Right lobe of liver (tissue), 4 donors: ENCODE measurements around the gene ETV3L.

Experiments used
- CTCF ChIP-seq, 4 donors: fragments of 200-600 bp in 3 of 4; fragments of 450-650 bp in 1 of 4; IDR thresholded peaks; one replicate each; pipeline versions ENCODE4 v1.5.1 to v1.8.0; 2016 to 2022; ENCODE audit warnings: antibody characterized with exemption in 4 of 4, mild to moderate bottlenecking in 2 of 4
- POLR2A ChIP-seq: fragments of 450-650 bp; IDR thresholded peaks from one replicate; pipeline ENCODE4 v1.6.1; 2017; ENCODE audit warnings: antibody characterized with exemption, mild to moderate bottlenecking
- donor health status: DM: no; HTN: no; CAD: no.
- donor health status: DM: no; HTN: no; CAD: no.
- donor health status: DM: no; HTN: yes; CAD: no.

- TF ChIP-seq CTCF (IDR thresholded peaks at IDR 0.05) (peak in 1 of 4 donors; percentile 11), POLR2A (no peak)
Observed at GRCh38 chr1:157136133-157136532, 36.5 kb upstream of the ETV3L start.
